Smooth muscle cell (in vitro differentiated cells): ENCODE data around the gene HLX. TPM values are rescaled to one million over a fixed set of nuclear protein-coding genes. Genes with fewer than 3 reads are reported as not detected.

Source experiments
- DNase-seq: peaks from one replicate; lab custom pipeline; 2025; ENCODE audit not compliant: unreplicated experiment; lab: John Stamatoyannopoulos, UW
- H2AFZ ChIP-seq: fragments of 200-600 bp; sonication (generic); 2 replicates; pipeline ENCODE4 v1.6.0; 2016; ENCODE audit warnings: antibody characterized with exemption, low read depth, mild to moderate bottlenecking
- H3F3A ChIP-seq: fragments of 200-600 bp; sonication (generic); 2 replicates; pipeline ENCODE4 v1.6.0; 2017; ENCODE audit warnings: antibody characterized with exemption, low read depth
- H3K27ac ChIP-seq: fragments of 200-600 bp; sonication (generic); 2 replicates; pipeline ENCODE4 v1.5.1; 2016; ENCODE audit warnings: low read depth, mild to moderate bottlenecking
- H3K27me3 ChIP-seq: fragments of 200-600 bp; sonication (generic); 2 replicates; pipeline ENCODE4 v1.6.1; 2016; ENCODE audit warnings: low read depth, mild to moderate bottlenecking
- H3K36me3 ChIP-seq: fragments of 200-600 bp; sonication (generic); 2 replicates; pipeline ENCODE4 v1.5.1; 2016; ENCODE audit warnings: low read depth
- H3K4me1 ChIP-seq: fragments of 200-600 bp; sonication (generic); 2 replicates; pipeline ENCODE4 v1.5.1; 2016; ENCODE audit warnings: low read depth
- H3K4me2 ChIP-seq: fragments of 200-600 bp; sonication (generic); 2 replicates; pipeline ENCODE4 v1.6.0; 2016; ENCODE audit warnings: mild to moderate bottlenecking
- H3K4me3 ChIP-seq: fragments of 200-600 bp; sonication (generic); 2 replicates; pipeline ENCODE4 v1.5.1; 2016; ENCODE audit warnings: mild to moderate bottlenecking
- H3K79me2 ChIP-seq: fragments of 200-600 bp; sonication (generic); 2 replicates; pipeline ENCODE4 v1.6.0; 2016; ENCODE audit warnings: low read depth, mild to moderate bottlenecking
- H3K9ac ChIP-seq: fragments of 200-600 bp; sonication (generic); 2 replicates; pipeline ENCODE4 v1.6.0; 2016; ENCODE audit warnings: low read depth
- H3K9me3 ChIP-seq: fragments of 200-600 bp; sonication (generic); replicated peaks from 2 replicates; pipeline ENCODE4 v1.5.1; 2016; ENCODE audit warnings: low read depth
- H4K20me1 ChIP-seq: fragments of 200-600 bp; sonication (generic); 2 replicates; pipeline ENCODE4 v1.6.0; 2016; ENCODE audit warnings: low read depth
- WGBS: methylation state at CpG from one replicate; pipeline ENCODE4 v1.1.7; 2016; ENCODE audit warnings: low lambda C conversion rate; 5-methylcytosine and 5-hydroxymethylcytosine counted together
- polyA plus RNA-seq: library from polyadenylated mRNA; unstranded; fragments of >200 nt; fragmentation: Nextera tagmentation; extraction: Ambion mirVana; gene quantifications from 2 replicates; pipeline ENCODE4 v1.2.1, GENCODE V29; 2016
- total RNA-seq: library from RNA; depleted of rRNA; stranded (reverse); fragments of >200 nt; gene quantifications from 2 replicates; pipeline ENCODE4 v1.2.3, GENCODE V29; 2014
- TF ChIP-seq, protein P1 (sequence below): fragments of 200-600 bp; sonication (generic); IDR thresholded peaks from 2 replicates; pipeline ENCODE4 v1.5.1; 2017; ENCODE audit warnings: borderline replicate concordance, mild to moderate bottlenecking, antibody characterized with exemption; ENCODE audit not compliant: insufficient read depth, poor library complexity, severe bottlenecking

Gene HLX
- total and polyA plus RNA-seq, 2 experiments from 2014 or later, result 2.5 to 3.2 TPM

DNA sequence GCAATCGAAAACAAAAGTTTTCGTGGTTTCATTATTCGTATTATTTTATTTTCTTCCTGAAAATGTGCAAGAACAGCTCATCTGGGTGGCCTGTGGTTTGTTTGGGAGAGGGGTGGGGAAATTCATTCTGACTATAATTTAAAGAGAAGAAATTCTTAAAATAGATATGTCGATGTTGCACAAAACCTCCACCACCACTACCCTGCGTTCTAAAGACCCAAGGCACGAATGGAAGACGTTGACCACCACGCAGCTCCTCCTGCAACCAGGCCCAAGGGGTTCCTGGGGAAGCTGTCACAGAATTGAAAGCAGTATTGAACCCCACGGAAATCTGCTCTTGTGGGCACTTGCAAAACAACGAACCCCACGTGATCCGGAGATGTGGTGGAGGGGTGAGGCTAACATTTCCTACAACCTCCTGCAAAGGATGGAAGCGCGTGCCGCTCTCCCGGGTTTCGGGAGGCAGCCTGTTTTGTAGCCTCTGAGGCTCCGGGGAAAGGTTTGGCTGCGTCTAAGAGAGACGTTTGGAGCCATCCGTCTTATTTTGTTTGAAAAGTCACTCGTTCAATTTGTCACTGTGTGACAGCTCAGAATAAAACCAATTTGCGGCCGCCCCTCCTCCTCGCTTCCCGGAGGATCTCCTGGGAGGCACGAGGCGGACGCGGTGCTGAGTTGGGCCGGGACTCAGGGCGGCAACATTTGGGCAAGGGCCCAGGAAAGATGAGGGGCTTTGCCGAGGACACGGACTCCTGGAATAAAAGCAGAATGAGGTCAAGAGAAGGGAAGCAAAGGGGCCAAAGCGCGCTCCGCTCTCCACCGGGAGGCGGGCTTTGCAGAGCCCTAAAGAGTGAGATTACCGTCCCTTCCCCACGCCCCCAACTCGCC is 810 bp upstream of the HLX start:
- H4K20me1 ChIP-seq, result no peaks in the 10 kb centered on the region
- H3K27ac ChIP-seq, result no peak overlapping the region
- H3K4me1 ChIP-seq, result peaks cover 20% of the 10 kb centered on the region
- no peaks in the 10 kb centered on the region for H3K36me3 ChIP-seq
- peak overlapping the region; percentile 69 for H3K4me3 ChIP-seq
- WGBS, result 7% methylated on average over 42 of the region's 42 CpGs
- peaks cover 92% of the 10 kb centered on the region for H3K27me3 ChIP-seq
- H3K4me2 ChIP-seq, result peak overlapping the region; percentile 93
- no peaks in the 10 kb centered on the region for H3F3A ChIP-seq
- H3K9me3 ChIP-seq, result no peaks in the 10 kb centered on the region
- H2AFZ ChIP-seq, result peak overlapping the region; percentile 90
- TF ChIP-seq, protein P1, sequence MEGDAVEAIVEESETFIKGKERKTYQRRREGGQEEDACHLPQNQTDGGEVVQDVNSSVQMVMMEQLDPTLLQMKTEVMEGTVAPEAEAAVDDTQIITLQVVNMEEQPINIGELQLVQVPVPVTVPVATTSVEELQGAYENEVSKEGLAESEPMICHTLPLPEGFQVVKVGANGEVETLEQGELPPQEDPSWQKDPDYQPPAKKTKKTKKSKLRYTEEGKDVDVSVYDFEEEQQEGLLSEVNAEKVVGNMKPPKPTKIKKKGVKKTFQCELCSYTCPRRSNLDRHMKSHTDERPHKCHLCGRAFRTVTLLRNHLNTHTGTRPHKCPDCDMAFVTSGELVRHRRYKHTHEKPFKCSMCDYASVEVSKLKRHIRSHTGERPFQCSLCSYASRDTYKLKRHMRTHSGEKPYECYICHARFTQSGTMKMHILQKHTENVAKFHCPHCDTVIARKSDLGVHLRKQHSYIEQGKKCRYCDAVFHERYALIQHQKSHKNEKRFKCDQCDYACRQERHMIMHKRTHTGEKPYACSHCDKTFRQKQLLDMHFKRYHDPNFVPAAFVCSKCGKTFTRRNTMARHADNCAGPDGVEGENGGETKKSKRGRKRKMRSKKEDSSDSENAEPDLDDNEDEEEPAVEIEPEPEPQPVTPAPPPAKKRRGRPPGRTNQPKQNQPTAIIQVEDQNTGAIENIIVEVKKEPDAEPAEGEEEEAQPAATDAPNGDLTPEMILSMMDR, result no peak
- no peaks in the 10 kb centered on the region for H3K79me2 ChIP-seq
- no peak for DNase-seq
- H3K9ac ChIP-seq, result no peak overlapping the region

DNA sequence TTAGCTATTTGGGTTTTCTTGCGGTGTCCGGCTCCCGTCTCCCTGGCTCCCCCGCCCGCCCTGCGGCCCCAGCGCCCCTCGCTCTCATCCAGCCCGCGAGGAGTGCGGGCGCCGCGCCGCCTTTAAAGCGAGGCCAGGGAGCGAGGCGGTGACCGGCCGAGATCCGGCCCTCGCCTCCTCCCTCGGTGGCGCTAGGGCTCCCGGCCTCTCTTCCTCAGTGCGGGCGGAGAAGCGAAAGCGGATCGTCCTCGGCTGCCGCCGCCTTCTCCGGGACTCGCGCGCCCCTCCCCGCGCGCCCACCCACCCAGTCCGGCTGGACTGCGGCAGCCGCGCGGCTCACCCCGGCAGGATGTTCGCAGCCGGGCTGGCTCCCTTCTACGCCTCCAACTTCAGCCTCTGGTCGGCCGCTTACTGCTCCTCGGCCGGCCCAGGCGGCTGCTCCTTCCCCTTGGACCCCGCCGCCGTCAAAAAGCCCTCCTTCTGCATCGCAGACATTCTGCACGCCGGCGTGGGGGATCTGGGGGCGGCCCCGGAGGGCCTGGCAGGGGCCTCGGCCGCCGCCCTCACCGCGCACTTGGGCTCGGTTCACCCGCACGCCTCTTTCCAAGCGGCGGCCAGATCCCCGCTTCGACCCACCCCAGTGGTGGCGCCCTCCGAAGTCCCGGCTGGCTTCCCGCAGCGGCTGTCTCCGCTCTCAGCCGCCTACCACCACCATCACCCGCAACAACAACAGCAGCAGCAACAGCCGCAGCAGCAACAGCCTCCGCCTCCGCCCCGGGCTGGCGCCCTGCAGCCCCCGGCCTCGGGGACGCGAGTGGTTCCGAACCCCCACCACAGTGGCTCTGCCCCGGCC is 492 bp downstream of the HLX start:
- Histone ChIP-seq H4K20me1 (no peaks in the 10 kb centered on the region), H3K9ac (peak overlapping the region; percentile 57), H3K4me1 (peaks cover 28% of the 10 kb centered on the region), H3K4me2 (peak overlapping the region; percentile 93), H2AFZ (peak overlapping the region; percentile 90), H3K36me3 (no peaks in the 10 kb centered on the region), H3K4me3 (peak overlapping the region; percentile 69), H3K27ac (peak overlapping the region; percentile 7), H3K79me2 (no peaks in the 10 kb centered on the region), H3K27me3 (peaks cover 99% of the 10 kb centered on the region), H3K9me3 (no peaks in the 10 kb centered on the region), H3F3A (no peaks in the 10 kb centered on the region)
- TF ChIP-seq, protein P1, result no peak
- no peak for DNase-seq
- 1% methylated on average over 62 of the region's 94 CpGs for WGBS

DNA sequence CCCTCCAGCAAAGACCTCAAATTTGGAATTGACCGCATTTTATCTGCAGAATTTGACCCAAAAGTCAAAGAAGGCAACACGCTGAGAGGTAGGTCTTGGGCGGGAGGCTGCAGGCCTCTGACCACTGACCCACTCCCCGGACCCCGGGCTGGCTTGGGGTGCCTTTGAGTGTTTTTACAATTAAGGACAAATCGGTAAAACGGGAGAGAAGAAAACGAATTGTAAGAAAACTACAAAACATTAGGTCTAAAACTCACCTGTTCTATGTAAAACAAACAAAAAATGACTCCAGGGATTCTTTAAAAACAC is 1.1 kb downstream of the HLX start:
- Histone ChIP-seq H3K27ac (no peak overlapping the region), H3K9ac (no peak overlapping the region), H3K36me3 (no peaks in the 10 kb centered on the region), H3K27me3 (peaks cover 99% of the 10 kb centered on the region), H2AFZ (peak overlapping the region; percentile 90), H3K4me3 (peak overlapping the region; percentile 69), H3K4me2 (peak overlapping the region; percentile 93), H3K4me1 (peaks cover 30% of the 10 kb centered on the region), H3K79me2 (no peaks in the 10 kb centered on the region), H4K20me1 (no peaks in the 10 kb centered on the region), H3F3A (no peaks in the 10 kb centered on the region), H3K9me3 (no peaks in the 10 kb centered on the region)
- TF ChIP-seq, protein P1, result no peak
- DNase-seq, result no peak
- 8% methylated on average over 8 of the region's 8 CpGs for WGBS
